Activated CD4-positive, alpha-beta T cell treated with anti-CD3 and anti-CD28 coated beads, Interleukin-2, amount 10 ng/mL, durations not matched to agents 7 days and 5 days (primary cell): Measurements from ENCODE around the gene TYSND1. TPM values are rescaled to one million over a fixed set of nuclear protein-coding genes. Genes with fewer than 3 reads are reported as not detected.
"Not testable (repeated sequence)": the region's sequence is repeated elsewhere in the genome, so short reads cannot be mapped to it uniquely, and the experiment has no call there.

Experiments
- CTCF ChIA-PET: fragments of 350-600 bp; sonication (Branson Sonifier 250); formaldehyde crosslinking; loops from one replicate; lab custom pipeline; 2021; ENCODE audit warnings: antibody characterized with exemption; lab: Charles Lee
- POLR2A ChIA-PET: fragments of 350-600 bp; sonication (Branson Sonifier 250); formaldehyde crosslinking; loops from one replicate; lab custom pipeline; 2021; ENCODE audit warnings: antibody characterized with exemption; lab: Charles Lee
- DNase-seq: peaks from one replicate; pipeline ENCODE4 v3.0.0-alpha.2; 2020
- H3K27ac Mint-ChIP-seq: one replicate; pipeline ENCODE4 v1.8.0; 2021; ENCODE audit warnings: mild to moderate bottlenecking, moderate library complexity, mixed read lengths
- H3K27me3 Mint-ChIP-seq: one replicate; pipeline ENCODE4 v1.8.0; 2021; ENCODE audit warnings: mixed read lengths
- H3K36me3 Mint-ChIP-seq: one replicate; pipeline ENCODE4 v1.8.0; 2021; ENCODE audit warnings: low read depth, mixed read lengths
- H3K4me1 Mint-ChIP-seq: one replicate; pipeline ENCODE4 v1.8.0; 2021; ENCODE audit warnings: mixed read lengths
- H3K4me3 Mint-ChIP-seq: one replicate; pipeline ENCODE4 v1.8.0; 2021; ENCODE audit warnings: mild to moderate bottlenecking, moderate library complexity, mixed read lengths
- H3K9me3 Mint-ChIP-seq: one replicate; pipeline ENCODE4 v1.8.0; 2021; ENCODE audit warnings: mixed read lengths
- total RNA-seq, 2 experiments: library from RNA; stranded (reverse); gene quantifications; one replicate each; pipeline ENCODE4 v1.2.3, GENCODE V29; 2021

Gene TYSND1
- total RNA-seq, result 10 to 100 TPM; 11.6 to 14.3 TPM

GRCh38 chr10:70146489-70147258, at the start of gene TYSND1:
TSS of gene TYSND1 (minus strand) at chr10:70146700. CDS start at chr10:70146586, 114 bp downstream.
- H3K4me3 Mint-ChIP-seq, result peak within 1 kb of the TSS; percentile 85
- ChIA-PET CTCF (interaction anchor here (0.7 to 7.2 kb wide), 35 partner anchors 10 to 472 kb away, joined by 3 to 62 read pairs (median 5); partner anchors contain the start of genes AIFM2, EIF4EBP2 and SAR1A), POLR2A (interaction anchor here (0.7 to 1.8 kb wide), 5 partner anchors 22 to 86 kb away, joined by 3 to 19 read pairs (median 5); partner anchors contain the start of genes PPA1 and SAR1A)
- H3K27me3 Mint-ChIP-seq, result no peaks in the 10 kb centered on the region
- peak; percentile 96 for DNase-seq
- peaks cover 16% of the 10 kb centered on the region for H3K36me3 Mint-ChIP-seq
- peaks cover 34% of the 10 kb centered on the region for H3K4me1 Mint-ChIP-seq
- H3K9me3 Mint-ChIP-seq, result no peaks in the 10 kb centered on the region
- peak within 1 kb of the TSS; percentile 95 for H3K27ac Mint-ChIP-seq

- no peak for DNase-seq
- H3K27me3 Mint-ChIP-seq, result no peaks in the 10 kb centered on the region
- ChIA-PET POLR2A (no interaction called here), CTCF (interaction anchor here (0.7 to 1.5 kb wide), 2 partner anchors 24 to 27 kb away, joined by 3 to 4 read pairs; no protein-coding TSS in a partner anchor)
- H3K27ac Mint-ChIP-seq, result no peak overlapping the region
- peaks cover 10% of the 10 kb centered on the region for H3K36me3 Mint-ChIP-seq
- no peaks in the 10 kb centered on the region for H3K9me3 Mint-ChIP-seq
- no peak overlapping the region for H3K4me3 Mint-ChIP-seq
- peaks cover 16% of the 10 kb centered on the region for H3K4me1 Mint-ChIP-seq
These were observed 46.9 kb upstream of the TYSND1 start for GRCh38 chr10:70193391-70193844.

GRCh38 chr10:70192326-70192968, 45.9 kb upstream of the TYSND1 start:
- no peaks in the 10 kb centered on the region for H3K27me3 Mint-ChIP-seq
- ChIA-PET CTCF (interaction anchor here (0.7 to 1.5 kb wide), 2 partner anchors 25 to 28 kb away, joined by 3 to 4 read pairs; no protein-coding TSS in a partner anchor), POLR2A (no interaction called here)
- no peak overlapping the region for H3K27ac Mint-ChIP-seq
- peaks cover 7% of the 10 kb centered on the region for H3K4me1 Mint-ChIP-seq
- H3K9me3 Mint-ChIP-seq, result no peaks in the 10 kb centered on the region
- no peak for DNase-seq
- no peak overlapping the region for H3K4me3 Mint-ChIP-seq
- peaks cover 2% of the 10 kb centered on the region for H3K36me3 Mint-ChIP-seq

GRCh38 chr10:70191972-70192305, 45.4 kb upstream of the TYSND1 start:
- ChIA-PET CTCF (no interaction called here), POLR2A (no interaction called here)
- no peaks in the 10 kb centered on the region for H3K9me3 Mint-ChIP-seq
- H3K36me3 Mint-ChIP-seq, result no peaks in the 10 kb centered on the region
- peaks cover 2% of the 10 kb centered on the region for H3K4me1 Mint-ChIP-seq
- H3K27ac Mint-ChIP-seq, result no peak overlapping the region
- H3K4me3 Mint-ChIP-seq, result no peak overlapping the region
- no peak for DNase-seq
- no peaks in the 10 kb centered on the region for H3K27me3 Mint-ChIP-seq

GRCh38 chr10:70191161-70191971, 44.9 kb upstream of the TYSND1 start:
- no peaks in the 10 kb centered on the region for H3K4me1 Mint-ChIP-seq
- no peak for DNase-seq
- H3K27ac Mint-ChIP-seq, result no peak overlapping the region
- H3K4me3 Mint-ChIP-seq, result no peak overlapping the region
- H3K27me3 Mint-ChIP-seq, result no peaks in the 10 kb centered on the region
- ChIA-PET POLR2A (interaction anchor here (0.6 kb wide), 1 partner anchor 130 kb away, joined by 4 read pairs; no protein-coding TSS in a partner anchor), CTCF (interaction anchor here (1.3 kb wide), 1 partner anchor 8 kb away, joined by 4 read pairs; no protein-coding TSS in a partner anchor)
- no peaks in the 10 kb centered on the region for H3K36me3 Mint-ChIP-seq
- no peaks in the 10 kb centered on the region for H3K9me3 Mint-ChIP-seq

GRCh38 chr10:70190581-70190980, 44.1 kb upstream of the TYSND1 start:
- no peaks in the 10 kb centered on the region for H3K27me3 Mint-ChIP-seq
- H3K36me3 Mint-ChIP-seq, result no peaks in the 10 kb centered on the region
- POLR2A ChIA-PET, result no interaction called here
- H3K27ac Mint-ChIP-seq, result no peak overlapping the region
- no peak overlapping the region for H3K4me3 Mint-ChIP-seq
- H3K9me3 Mint-ChIP-seq, result no peaks in the 10 kb centered on the region
- H3K4me1 Mint-ChIP-seq, result no peaks in the 10 kb centered on the region
- CTCF ChIA-PET, result interaction anchor here (1.3 kb wide), 2 partner anchors 8 to 45 kb away, joined by 4 to 6 read pairs; partner anchors contain the start of gene TYSND1
- DNase-seq, result no peak

GRCh38 chr10:70190102-70190501, 43.6 kb upstream of the TYSND1 start:
- no peaks in the 10 kb centered on the region for H3K9me3 Mint-ChIP-seq
- H3K4me1 Mint-ChIP-seq, result no peaks in the 10 kb centered on the region
- peaks cover 5% of the 10 kb centered on the region for H3K27me3 Mint-ChIP-seq
- no peak overlapping the region for H3K4me3 Mint-ChIP-seq
- no peak for DNase-seq
- no peaks in the 10 kb centered on the region for H3K36me3 Mint-ChIP-seq
- no peak overlapping the region for H3K27ac Mint-ChIP-seq
- CTCF ChIA-PET, result interaction anchor here (1.3 kb wide), 2 partner anchors 9 to 44 kb away, joined by 4 to 6 read pairs; partner anchors contain the start of gene TYSND1
- POLR2A ChIA-PET, result no interaction called here

GRCh38 chr10:70188768-70189167, 42.3 kb upstream of the TYSND1 start:
- no peak for DNase-seq
- no peaks in the 10 kb centered on the region for H3K36me3 Mint-ChIP-seq
- no peaks in the 10 kb centered on the region for H3K4me1 Mint-ChIP-seq
- H3K27me3 Mint-ChIP-seq, result peaks cover 9% of the 10 kb centered on the region
- H3K4me3 Mint-ChIP-seq, result no peak overlapping the region
- no peaks in the 10 kb centered on the region for H3K9me3 Mint-ChIP-seq
- ChIA-PET POLR2A (no interaction called here), CTCF (interaction anchor here (0.7 kb wide), 1 partner anchor 1991 kb away, joined by 3 read pairs; no protein-coding TSS in a partner anchor)
- no peak overlapping the region for H3K27ac Mint-ChIP-seq

- Mint-ChIP-seq H3K27ac (no peak overlapping the region), H3K36me3 (no peaks in the 10 kb centered on the region), H3K4me3 (no peak overlapping the region), H3K4me1 (no peaks in the 10 kb centered on the region), H3K27me3 (peaks cover 22% of the 10 kb centered on the region), H3K9me3 (no peaks in the 10 kb centered on the region)
- no peak for DNase-seq
- POLR2A ChIA-PET, result no interaction called here
- CTCF ChIA-PET, result no interaction called here
These were observed 40.1 kb upstream of the TYSND1 start for GRCh38 chr10:70186571-70186970.

- ChIA-PET POLR2A (no interaction called here), CTCF (interaction anchor here (0.6 kb wide), 1 partner anchor 16 kb away, joined by 3 read pairs; no protein-coding TSS in a partner anchor)
- Mint-ChIP-seq H3K4me1 (no peaks in the 10 kb centered on the region), H3K27ac (no peak overlapping the region), H3K36me3 (no peaks in the 10 kb centered on the region), H3K9me3 (no peaks in the 10 kb centered on the region), H3K27me3 (peaks cover 24% of the 10 kb centered on the region), H3K4me3 (no peak overlapping the region)
- DNase-seq, result no peak
These were observed 39.6 kb upstream of the TYSND1 start for GRCh38 chr10:70186090-70186489.

GRCh38 chr10:70183304-70183703, 36.8 kb upstream of the TYSND1 start:
- H3K36me3 Mint-ChIP-seq, result peaks cover 2% of the 10 kb centered on the region

GRCh38 chr10:70179209-70179608, 32.7 kb upstream of the TYSND1 start:
- H3K4me3 Mint-ChIP-seq, H3K27ac Mint-ChIP-seq, H3K9me3 Mint-ChIP-seq, DNase-seq, POLR2A ChIA-PET, H3K36me3 Mint-ChIP-seq: not testable (repeated sequence)
- H3K27me3 Mint-ChIP-seq, result peaks cover 30% of the 10 kb centered on the region
- CTCF ChIA-PET, result interaction anchor here (0.6 kb wide), 1 partner anchor 24 kb away, joined by 3 read pairs; no protein-coding TSS in a partner anchor
- H3K4me1 Mint-ChIP-seq, result peaks cover 11% of the 10 kb centered on the region

More at GRCh38 chr10:70183304-70183703, 36.8 kb upstream of the TYSND1 start:
- ChIA-PET CTCF (interaction anchor here (1.5 kb wide), 1 partner anchor 36 kb away, joined by 3 read pairs; no protein-coding TSS in a partner anchor), POLR2A (interaction anchor here (0.7 kb wide), 1 partner anchor 18 kb away, joined by 6 read pairs; no protein-coding TSS in a partner anchor)
- Mint-ChIP-seq H3K27me3 (peaks cover 35% of the 10 kb centered on the region), H3K4me1 (no peaks in the 10 kb centered on the region), H3K9me3 (peaks cover 8% of the 10 kb centered on the region), H3K27ac (no peak overlapping the region), H3K4me3 (no peak overlapping the region)
- DNase-seq, result no peak
